Sigmoid colon (tissue), 4 donors: ENCODE data around the gene SLC30A7.
"Not testable (repeated sequence)": the region's sequence is repeated elsewhere in the genome, so short reads cannot be mapped to it uniquely, and the experiment has no call there.

Experiments
- POLR2A ChIP-seq, 2 donors: fragments of 450-650 bp; IDR thresholded peaks; one replicate each; pipeline ENCODE4 v1.6.1; 2016; ENCODE audit warnings: antibody characterized with exemption in 2 of 2, mild to moderate bottlenecking in 2 of 2, moderate library complexity in 2 of 2
- POLR2AphosphoS5 ChIP-seq, 4 donors: sonication (generic); formaldehyde crosslinking; IDR thresholded peaks; one replicate each; pipeline ENCODE4 v1.6.1; 2017; ENCODE audit warnings: antibody characterized with exemption in 4 of 4
- TF ChIP-seq, protein P1 (sequence below), 4 experiments: fragments of 450-650 bp in 3 of 4; fragments of 200-600 bp in 1 of 4; IDR thresholded peaks; one replicate each; pipeline ENCODE4 v1.5.1; 2016 to 2019; ENCODE audit warnings: antibody characterized with exemption in 4 of 4, mild to moderate bottlenecking in 3 of 4, moderate library complexity in 2 of 4

DNA sequence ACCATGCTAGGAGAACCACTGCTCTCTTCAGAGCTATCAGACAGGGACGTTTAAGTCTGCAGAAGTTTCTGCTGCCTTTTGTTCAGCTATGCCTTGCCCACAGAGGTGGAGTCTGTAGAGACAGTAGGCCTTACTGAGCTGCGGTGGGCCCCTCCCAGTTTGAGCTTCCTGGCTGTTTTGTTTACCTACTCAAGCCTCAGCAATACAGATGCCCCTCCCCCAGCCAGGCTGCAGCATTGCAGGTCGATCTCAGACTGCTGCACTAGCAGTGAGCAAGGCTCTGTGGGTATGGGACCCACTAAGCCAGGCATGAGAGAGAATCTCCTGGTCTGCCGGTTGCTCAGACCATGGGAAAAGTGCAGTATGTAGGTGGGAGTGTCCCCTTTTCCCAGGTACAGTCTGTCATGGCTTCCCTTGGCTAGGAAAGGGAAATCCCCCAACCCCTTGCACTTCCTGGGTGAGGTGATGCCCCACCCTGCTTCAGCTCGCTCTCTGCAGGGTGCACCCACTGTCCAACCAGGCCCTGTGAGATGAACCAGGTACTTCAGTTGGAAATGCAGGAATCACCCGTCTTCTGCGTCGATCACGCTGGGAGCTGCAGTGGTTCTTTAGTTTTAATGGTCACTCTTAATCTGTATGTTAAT is 53.7 kb downstream of the SLC30A7 start:
- TF ChIP-seq POLR2A, POLR2AphosphoS5 (IDR thresholded peaks at IDR 0.05): not testable (repeated sequence)
- TF ChIP-seq, protein P1, sequence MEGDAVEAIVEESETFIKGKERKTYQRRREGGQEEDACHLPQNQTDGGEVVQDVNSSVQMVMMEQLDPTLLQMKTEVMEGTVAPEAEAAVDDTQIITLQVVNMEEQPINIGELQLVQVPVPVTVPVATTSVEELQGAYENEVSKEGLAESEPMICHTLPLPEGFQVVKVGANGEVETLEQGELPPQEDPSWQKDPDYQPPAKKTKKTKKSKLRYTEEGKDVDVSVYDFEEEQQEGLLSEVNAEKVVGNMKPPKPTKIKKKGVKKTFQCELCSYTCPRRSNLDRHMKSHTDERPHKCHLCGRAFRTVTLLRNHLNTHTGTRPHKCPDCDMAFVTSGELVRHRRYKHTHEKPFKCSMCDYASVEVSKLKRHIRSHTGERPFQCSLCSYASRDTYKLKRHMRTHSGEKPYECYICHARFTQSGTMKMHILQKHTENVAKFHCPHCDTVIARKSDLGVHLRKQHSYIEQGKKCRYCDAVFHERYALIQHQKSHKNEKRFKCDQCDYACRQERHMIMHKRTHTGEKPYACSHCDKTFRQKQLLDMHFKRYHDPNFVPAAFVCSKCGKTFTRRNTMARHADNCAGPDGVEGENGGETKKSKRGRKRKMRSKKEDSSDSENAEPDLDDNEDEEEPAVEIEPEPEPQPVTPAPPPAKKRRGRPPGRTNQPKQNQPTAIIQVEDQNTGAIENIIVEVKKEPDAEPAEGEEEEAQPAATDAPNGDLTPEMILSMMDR (IDR thresholded peaks at IDR 0.05): not testable (repeated sequence)
